ENCODE data around the gene AGAP2.

GRCh38 chr12:57749061-57749460 lies 10.5 kb upstream of the AGAP2 start:
- TF ChIP-seq EZH2 (IDR thresholded peaks at IDR 0.05) (no peak), POLR2AphosphoS5 (IDR thresholded peaks at IDR 0.05; ENCODE audit: borderline replicate concordance, low read depth, low read length) (no peak)
